Mammary epithelial cell (primary cell): ENCODE data around the gene INS.

Experiments used
- CTCF ChIP-seq, 2 donors: IDR thresholded peaks in 1 of 2; conservative IDR thresholded peaks in 1 of 2; 2 replicates each; pipeline ENCODE4 v1.5.1; 2011 to 2012; ENCODE audit warnings: inconsistent platforms in 2 of 2, low read length in 2 of 2, mild to moderate bottlenecking in 2 of 2, control low read depth in 1 of 2, low read depth in 1 of 2; ENCODE audit not compliant: insufficient read depth in 1 of 2; ENCODE audit errors: extremely low read depth in 1 of 2
- EZH2 ChIP-seq: IDR thresholded peaks from 2 replicates; pipeline ENCODE4 v1.6.1; 2012; ENCODE audit warnings: low read length, inconsistent platforms, borderline replicate concordance

- TF ChIP-seq CTCF (conservative IDR thresholded peaks at IDR 0.05 in 1 of 2, IDR thresholded peaks at IDR 0.05 in 1 of 2; ENCODE audit: extremely low read depth in 1 of 2, insufficient read depth in 1 of 2, low read depth in 1 of 2, low read length in 2 of 2): no peak
- no peak for TF ChIP-seq EZH2
These were observed 14.7 kb upstream of the INS start for GRCh38 chr11:2175659-2176058.
